H1 (cell line): ENCODE data around the gene KCTD10. TPM values are rescaled to one million over a fixed set of nuclear protein-coding genes. Genes with fewer than 3 reads are reported as not detected.

Experiments
- CTCF ChIA-PET: fragments of 300-600 bp; sonication (Branson Sonifier 250); formaldehyde crosslinking; loops from one replicate; lab custom pipeline; 2021; ENCODE audit not compliant: partially characterized antibody; lab: Charles Lee
- POLR2A ChIA-PET: fragments of 300-600 bp; sonication (Branson Sonifier 250); formaldehyde crosslinking; loops from one replicate; lab custom pipeline; 2021; ENCODE audit warnings: inconsistent platforms; ENCODE audit not compliant: partially characterized antibody; lab: Charles Lee
- DNase-seq, 2 experiments: peaks; one replicate each; pipeline versions ENCODE4 v3.0.0 to v3.0.0-alpha.2; 2010 to 2022; ENCODE audit warnings: low spot score in 2 of 2, low read depth in 1 of 2, mixed read lengths in 1 of 2
- FAIRE-seq: peaks from 2 replicates; lab custom pipeline; 2011; peaks lifted over from hg19 to GRCh38; lab: Jason Lieb, UNC
- H2AFZ ChIP-seq: 2 replicates; pipeline ENCODE4 v1.8.1; 2012; ENCODE audit warnings: low read length, inconsistent platforms
- H2AK5ac ChIP-seq: 2 replicates; pipeline ENCODE4 v1.6.1; 2013; ENCODE audit warnings: low read depth, low read length
- H2BK120ac ChIP-seq: replicated peaks from 2 replicates; pipeline ENCODE3; 2013; ENCODE audit warnings: low read depth, low read length, inconsistent platforms
- H2BK12ac ChIP-seq: 2 replicates; pipeline ENCODE4 v1.6.1; 2013; ENCODE audit warnings: low read depth, low read length
- H2BK15ac ChIP-seq: 2 replicates; pipeline ENCODE4 v1.6.1; 2013; ENCODE audit warnings: low read length
- H2BK20ac ChIP-seq: 2 replicates; pipeline ENCODE4 v1.6.1; 2013; ENCODE audit warnings: low read length
- H2BK5ac ChIP-seq: 2 replicates; pipeline ENCODE4 v1.6.1; 2013; ENCODE audit warnings: low read depth, low read length
- H3K14ac ChIP-seq: 2 replicates; pipeline ENCODE4 v1.6.1; 2013; ENCODE audit warnings: inconsistent platforms; ENCODE audit not compliant: insufficient read length
- H3K18ac ChIP-seq: 2 replicates; pipeline ENCODE4 v1.6.1; 2013; ENCODE audit warnings: low read length; ENCODE audit errors: extremely low read depth
- H3K23ac ChIP-seq: 2 replicates; pipeline ENCODE4 v1.6.1; 2013; ENCODE audit warnings: inconsistent platforms; ENCODE audit not compliant: insufficient read length
- H3K23me2 ChIP-seq: 2 replicates; pipeline ENCODE4 v1.6.1; 2013; ENCODE audit warnings: low read depth, low read length
- H3K27ac ChIP-seq: 2 replicates; pipeline ENCODE4 v1.6.1; 2011; ENCODE audit warnings: low read depth, low read length, inconsistent platforms
- H3K27me3 ChIP-seq, 4 experiments: replicated peaks in 1 of 4; 1 replicate in 1 of 4; 2 replicates in 3 of 4; pipeline versions ENCODE4 v1.6.1 to v1.8.1; 2011 to 2013; ENCODE audit warnings: low read length in 3 of 4, mild to moderate bottlenecking in 3 of 4, inconsistent platforms in 2 of 4, mixed read lengths in 2 of 4, moderate library complexity in 1 of 4; ENCODE audit not compliant: control insufficient read depth in 3 of 4, insufficient read depth in 3 of 4; ENCODE audit errors: extremely low read depth in 1 of 4
- H3K36me3 ChIP-seq, 4 experiments: 2 replicates each; pipeline versions ENCODE4 v1.6.1 to v1.8.1; 2011 to 2013; ENCODE audit warnings: mild to moderate bottlenecking in 4 of 4, low read length in 3 of 4, moderate library complexity in 2 of 4, control low read depth in 1 of 4, inconsistent platforms in 1 of 4; ENCODE audit not compliant: insufficient read depth in 4 of 4, control insufficient read depth in 2 of 4
- H3K4ac ChIP-seq: replicated peaks from 2 replicates; pipeline ENCODE3; 2013; ENCODE audit warnings: low read length, low read depth, mixed read lengths, inconsistent platforms; ENCODE audit not compliant: insufficient read length
- H3K4me1 ChIP-seq, 4 experiments: replicated peaks in 1 of 4; 1 replicate in 1 of 4; 2 replicates in 3 of 4; pipeline versions ENCODE4 v1.6.1 to v1.8.1; 2011 to 2013; ENCODE audit warnings: low read length in 3 of 4, inconsistent platforms in 2 of 4, mixed read lengths in 1 of 4; ENCODE audit not compliant: insufficient read depth in 4 of 4, control insufficient read depth in 3 of 4
- H3K4me2 ChIP-seq, 2 experiments: 2 replicates each; pipeline versions ENCODE4 v1.6.1 to v1.8.1; 2011 to 2013; ENCODE audit warnings: low read depth in 2 of 2, low read length in 2 of 2, control low read depth in 1 of 2, inconsistent platforms in 1 of 2, mild to moderate bottlenecking in 1 of 2; ENCODE audit not compliant: insufficient read depth in 1 of 2
- H3K4me3 ChIP-seq, 4 experiments: fragments of 200-600, 300-600 bp in 1 of 4; sonication (generic), shearing (Covaris generic), sonication (Bioruptor Twin) in 1 of 4; 2 replicates each; pipeline versions ENCODE4 v1.5.1 to v1.8.1; 2011 to 2016; ENCODE audit warnings: low read length in 4 of 4, low read depth in 3 of 4, control low read depth in 2 of 4, inconsistent platforms in 2 of 4, mild to moderate bottlenecking in 2 of 4, mixed read lengths in 1 of 4, moderate library complexity in 1 of 4; ENCODE audit not compliant: insufficient read depth in 2 of 4; ENCODE audit errors: extremely low read depth in 1 of 4
- H3K56ac ChIP-seq: replicated peaks from 2 replicates; pipeline ENCODE3; 2013; ENCODE audit warnings: low read depth, mild to moderate bottlenecking, mixed read lengths, low read length, inconsistent platforms; ENCODE audit not compliant: insufficient read length
- H3K79me1 ChIP-seq: 2 replicates; pipeline ENCODE4 v1.6.1; 2013; ENCODE audit warnings: low read depth, low read length, control low read depth
- H3K79me2 ChIP-seq, 2 experiments: 2 replicates each; pipeline versions ENCODE4 v1.6.1 to v1.8.1; 2012 to 2013; ENCODE audit warnings: low read length in 2 of 2, mild to moderate bottlenecking in 2 of 2, inconsistent platforms in 1 of 2; ENCODE audit not compliant: insufficient read depth in 2 of 2, control insufficient read depth in 1 of 2
- H3K9ac ChIP-seq, 4 experiments: replicated peaks in 1 of 4; 1 replicate in 1 of 4; 2 replicates in 3 of 4; pipeline versions ENCODE4 v1.6.1 to v1.8.1; 2011 to 2013; ENCODE audit warnings: low read depth in 3 of 4, low read length in 3 of 4, control low read depth in 2 of 4, mild to moderate bottlenecking in 2 of 4, moderate library complexity in 2 of 4, inconsistent platforms in 1 of 4; ENCODE audit errors: extremely low read depth in 1 of 4
- H3K9me3 ChIP-seq, 2 experiments: 2 replicates each; pipeline versions ENCODE4 v1.6.1 to v1.8.1; 2012 to 2013; ENCODE audit warnings: mild to moderate bottlenecking in 2 of 2, moderate library complexity in 2 of 2, control low read depth in 1 of 2, inconsistent platforms in 1 of 2, low read depth in 1 of 2, low read length in 1 of 2, mixed read lengths in 1 of 2; ENCODE audit not compliant: insufficient read depth in 2 of 2
- H4K20me1 ChIP-seq, 2 experiments: replicated peaks in 1 of 2; 2 replicates each; pipeline versions ENCODE3 to v1.8.1; 2011 to 2013; ENCODE audit warnings: inconsistent platforms in 2 of 2, low read length in 2 of 2, mild to moderate bottlenecking in 1 of 2; ENCODE audit not compliant: insufficient read depth in 2 of 2, control insufficient read depth in 1 of 2
- H4K5ac ChIP-seq: 2 replicates; pipeline ENCODE4 v1.6.1; 2013; ENCODE audit warnings: low read length, low read depth, mixed read lengths, inconsistent platforms; ENCODE audit not compliant: insufficient read length
- H4K8ac ChIP-seq: 2 replicates; pipeline ENCODE4 v1.8.0; 2013; ENCODE audit warnings: mild to moderate bottlenecking, moderate library complexity, low read length, inconsistent platforms; ENCODE audit not compliant: insufficient read depth; ENCODE audit errors: extremely low read depth
- H4K91ac ChIP-seq: replicated peaks from 2 replicates; pipeline ENCODE3; 2013; ENCODE audit warnings: low read length, mixed read lengths, inconsistent platforms; ENCODE audit not compliant: insufficient read length
- FOSL1 ChIP-seq: IDR thresholded peaks from 2 replicates; pipeline ENCODE4 v1.6.1; 2011; ENCODE audit warnings: mild to moderate bottlenecking, low read depth, low read length, moderate library complexity; ENCODE audit not compliant: insufficient read depth
- WGBS, 2 experiments: shearing (Covaris generic) in 1 of 2; methylation state at CpG; one replicate each; pipeline versions ENCODE4 v1.1.6 to v1.1.7; 2013 to 2015; ENCODE audit warnings: low lambda C conversion rate in 2 of 2, mixed read lengths in 2 of 2, inconsistent platforms in 1 of 2, low coverage in 1 of 2, missing lambda C conversion rate in 1 of 2; ENCODE audit not compliant: insufficient replicate concordance in 2 of 2, insufficient coverage in 1 of 2, insufficient read length in 1 of 2; ENCODE audit errors: extremely low coverage in 1 of 2, missing lambda C conversion rate in 1 of 2; 5-methylcytosine and 5-hydroxymethylcytosine counted together
- polyA plus RNA-seq, 7 experiments: library from polyadenylated mRNA; depleted of rRNA in 3 of 7; stranded (reverse) in 5 of 7; unstranded in 2 of 7; fragments of >200 nt in 5 of 7; fragments of 200-250 nt in 2 of 7; gene quantifications; 1 replicate in 5 of 7; 2 replicates in 1 of 7; 4 replicates in 1 of 7; pipeline versions ENCODE4 v1.2.1 to v1.2.3, GENCODE V29; 2011 to 2013; ENCODE audit warnings: missing spikeins in 2 of 7, mixed read lengths in 2 of 7
- total RNA-seq: library from RNA; stranded (reverse); fragmentation: NEBNext Ultra II Directional; extraction: Animal tissue kit (Norgen Biotek cat#: 25700); gene quantifications from 2 replicates; pipeline ENCODE4 v1.2.1, GENCODE V29; 2021

The KCTD10 gene
- total and polyA plus RNA-seq, 2 of the 8 experiments (the other 6 are each of a cell fraction or from before 2014, with no cell fraction given), result 45.3 to 52.4 TPM

DNA sequence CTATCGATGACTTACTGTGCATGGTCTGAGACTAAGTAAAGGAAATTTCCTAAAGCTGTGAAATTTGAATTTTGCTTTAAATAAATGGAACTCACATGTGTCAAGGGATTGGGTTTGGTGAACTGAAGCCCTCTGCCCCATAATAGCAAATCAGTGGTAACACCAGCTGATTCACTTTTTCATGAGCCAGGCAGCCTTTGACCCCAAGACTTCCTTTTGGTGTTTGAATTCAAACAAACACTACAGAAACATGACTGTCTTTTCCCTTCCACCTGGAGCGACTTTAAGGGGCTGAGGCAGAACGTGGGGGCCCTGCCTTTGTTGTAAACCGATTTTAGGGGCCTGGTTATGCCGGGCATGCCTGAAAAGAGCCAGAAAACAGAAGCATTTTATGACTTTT, 28.8 kb downstream of the KCTD10 start:
- peaks cover 0 to 9% of the 10 kb centered on the region in 2 experiments; a peak in 2 of 4 replicates for H3K79me2 ChIP-seq

More for the DNA sequence above, 28.8 kb downstream of the KCTD10 start:
- H4K5ac ChIP-seq, result no peak overlapping the region
- no peak overlapping the region for H2BK20ac ChIP-seq
- no peak for DNase-seq
- CTCF ChIA-PET, result interaction anchor here (0.5 to 17.4 kb wide), 2 partner anchors 16 to 1148 kb away, joined by 3 to 181 read pairs; no protein-coding TSS in a partner anchor
- H2BK15ac ChIP-seq, result no peak overlapping the region
- no peak overlapping the region for H2BK12ac ChIP-seq
- 83% methylated on average over 5 of the region's 5 CpGs; no CpG with 5 or more reads in 1 of the 2 experiments for WGBS, 2 experiments
- POLR2A ChIA-PET, result interaction anchor here (2.0 kb wide), 1 partner anchor 9 kb away, joined by 5 read pairs; no protein-coding TSS in a partner anchor
- TF ChIP-seq FOSL1, result no peak
- no peak overlapping the region for H3K9ac ChIP-seq
- H3K23me2 ChIP-seq, result no peaks in the 10 kb centered on the region
- H3K9me3 ChIP-seq, result no peaks in the 10 kb centered on the region
- H4K20me1 ChIP-seq, result peaks cover 3 to 7% of the 10 kb centered on the region in 2 experiments
- H2AK5ac ChIP-seq, result no peak overlapping the region
- no peaks in the 10 kb centered on the region for H3K27me3 ChIP-seq
- no peak overlapping the region for H3K23ac ChIP-seq
- H3K4me1 ChIP-seq, result no peaks in the 10 kb centered on the region
- no peak overlapping the region for H2BK120ac ChIP-seq
- no peak overlapping the region for H3K56ac ChIP-seq
- H3K4ac ChIP-seq, result no peak overlapping the region
- no peak overlapping the region for H3K18ac ChIP-seq
- H3K36me3 ChIP-seq, result peaks cover 10 to 38% (median 24%) of the 10 kb centered on the region in 4 experiments
- no peak overlapping the region for H3K27ac ChIP-seq
- H3K79me1 ChIP-seq, result peaks cover 3% of the 10 kb centered on the region
- H3K4me2 ChIP-seq, result no peak overlapping the region
- H4K8ac ChIP-seq, result no peak overlapping the region
- no peak overlapping the region for H4K91ac ChIP-seq
- H3K14ac ChIP-seq, result no peak overlapping the region
- H2AFZ ChIP-seq, result no peak overlapping the region
- H2BK5ac ChIP-seq, result no peak overlapping the region
- no peak overlapping the region for H3K4me3 ChIP-seq
- FAIRE-seq, result no peak
